ENCODE measurements around the gene PPARG. TPM values are rescaled to one million over a fixed set of nuclear protein-coding genes. Genes with fewer than 3 reads are reported as not detected.
A peak's percentile ranks its signal among the peaks of the same experiment; 100 is the strongest.

Gene PPARG
- polyA plus RNA-seq, 1 experiment = 3.5 TPM

DNA sequence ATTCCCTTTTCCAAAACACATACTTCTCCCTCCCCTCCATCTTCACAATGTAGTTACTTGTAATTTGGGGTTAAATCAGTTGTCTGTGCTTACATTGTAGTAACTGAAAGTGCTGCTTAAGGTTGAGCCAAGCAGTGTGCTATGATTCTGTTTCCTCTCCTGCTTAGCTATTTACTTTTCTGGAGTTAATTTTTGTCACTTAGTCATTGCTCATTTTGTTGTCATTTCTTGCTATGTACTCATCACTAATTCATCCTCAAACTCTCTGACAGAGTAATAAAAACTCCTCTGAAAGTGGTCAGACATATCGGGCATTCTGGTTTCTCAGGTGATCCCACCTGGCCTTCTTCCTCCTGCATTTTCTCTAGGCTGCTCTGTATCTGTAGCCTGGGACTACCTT, 80.7 kb downstream of the PPARG start:
- Histone ChIP-seq H3K36me3 (ENCODE audit: control insufficient read depth, insufficient read depth, low read length) (no peaks in the 10 kb centered on the region), H3K4me3 (ENCODE audit: low read depth, low read length) (no peak overlapping the region), H3K27me3 (ENCODE audit: control insufficient read depth, insufficient read depth, low read length) (no peaks in the 10 kb centered on the region)
- TF ChIP-seq, protein P1, sequence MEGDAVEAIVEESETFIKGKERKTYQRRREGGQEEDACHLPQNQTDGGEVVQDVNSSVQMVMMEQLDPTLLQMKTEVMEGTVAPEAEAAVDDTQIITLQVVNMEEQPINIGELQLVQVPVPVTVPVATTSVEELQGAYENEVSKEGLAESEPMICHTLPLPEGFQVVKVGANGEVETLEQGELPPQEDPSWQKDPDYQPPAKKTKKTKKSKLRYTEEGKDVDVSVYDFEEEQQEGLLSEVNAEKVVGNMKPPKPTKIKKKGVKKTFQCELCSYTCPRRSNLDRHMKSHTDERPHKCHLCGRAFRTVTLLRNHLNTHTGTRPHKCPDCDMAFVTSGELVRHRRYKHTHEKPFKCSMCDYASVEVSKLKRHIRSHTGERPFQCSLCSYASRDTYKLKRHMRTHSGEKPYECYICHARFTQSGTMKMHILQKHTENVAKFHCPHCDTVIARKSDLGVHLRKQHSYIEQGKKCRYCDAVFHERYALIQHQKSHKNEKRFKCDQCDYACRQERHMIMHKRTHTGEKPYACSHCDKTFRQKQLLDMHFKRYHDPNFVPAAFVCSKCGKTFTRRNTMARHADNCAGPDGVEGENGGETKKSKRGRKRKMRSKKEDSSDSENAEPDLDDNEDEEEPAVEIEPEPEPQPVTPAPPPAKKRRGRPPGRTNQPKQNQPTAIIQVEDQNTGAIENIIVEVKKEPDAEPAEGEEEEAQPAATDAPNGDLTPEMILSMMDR (IDR thresholded peaks at IDR 0.05; ENCODE audit: insufficient read depth, low read depth, low read length) = no peak
- DNase-seq (ENCODE audit: low read depth) = no peak
- ChIA-PET CTCF (interaction anchor here (1.0 to 1.1 kb wide), 2 partner anchors 12 to 110 kb away, joined by 3 to 4 read pairs; no protein-coding TSS in a partner anchor), POLR2A (no interaction called here)

DNA sequence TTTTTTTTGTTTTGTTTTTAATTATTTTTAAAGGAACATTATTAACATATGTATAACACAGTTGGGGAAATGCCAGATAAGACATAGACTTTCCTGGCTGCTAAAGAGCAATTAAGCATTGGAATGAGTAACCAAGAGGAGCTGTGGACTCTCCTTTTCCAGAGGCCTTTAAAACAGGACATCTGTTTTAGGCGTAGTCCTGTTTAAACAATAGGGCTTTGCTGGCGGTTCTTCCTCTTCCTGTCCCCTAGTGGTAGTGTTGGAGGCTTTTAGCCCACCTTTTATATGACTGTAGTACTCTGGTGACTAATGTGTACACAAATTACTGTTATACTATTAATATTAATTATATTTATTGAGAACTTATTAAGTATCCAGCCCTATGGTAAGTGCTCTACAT, 81.9 kb downstream of the PPARG start:
- H3K36me3 ChIP-seq (ENCODE audit: control insufficient read depth, insufficient read depth, low read length) = no peaks in the 10 kb centered on the region
- no peak for DNase-seq (ENCODE audit: low read depth)
- H3K4me3 ChIP-seq (ENCODE audit: low read depth, low read length) = no peak overlapping the region
- TF ChIP-seq, protein P1 (IDR thresholded peaks at IDR 0.05; ENCODE audit: insufficient read depth, low read depth, low read length) = peak; percentile 33
- ChIA-PET CTCF (interaction anchor here (0.9 kb wide), 1 partner anchor 109 kb away, joined by 3 read pairs; no protein-coding TSS in a partner anchor), POLR2A (no interaction called here)
- H3K27me3 ChIP-seq (ENCODE audit: control insufficient read depth, insufficient read depth, low read length) = no peaks in the 10 kb centered on the region

DNA sequence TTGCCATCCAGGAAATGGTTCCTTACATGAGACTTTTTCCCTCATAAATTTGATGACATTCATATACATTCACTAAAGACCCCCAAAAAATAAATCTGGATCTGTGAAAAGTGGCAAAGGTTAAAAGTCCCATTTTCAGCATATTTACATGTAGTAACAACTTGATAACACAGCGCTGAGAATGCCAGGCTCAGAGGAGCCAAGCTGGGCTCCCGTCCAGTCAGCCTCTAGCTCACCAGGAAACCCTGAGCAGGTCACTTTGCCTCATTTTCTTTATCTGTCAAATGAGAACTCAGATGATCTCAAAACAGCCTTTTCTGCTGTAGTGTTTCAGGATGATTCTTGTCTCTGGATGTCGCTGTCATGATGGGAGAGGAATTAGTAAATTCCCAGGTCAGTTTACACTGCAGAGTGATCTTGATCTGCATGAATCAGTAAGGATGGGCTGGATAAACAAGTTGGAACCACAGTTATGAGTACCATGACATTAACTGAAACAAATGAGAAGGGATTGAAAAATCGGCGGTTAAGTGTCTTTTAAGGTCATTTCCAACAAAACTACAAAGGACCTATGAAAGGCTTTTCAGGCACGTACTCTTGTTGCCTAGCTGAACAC, 82.8 kb downstream of the PPARG start:
- CTCF ChIA-PET = interaction anchor here (0.6 to 1.4 kb wide), 2 partner anchors 43 to 232 kb away, joined by 4 to 5 read pairs; no protein-coding TSS in a partner anchor
- peak; percentile 48 for DNase-seq (ENCODE audit: low read depth)
- POLR2A ChIA-PET = no interaction called here
- Histone ChIP-seq H3K27me3 (ENCODE audit: control insufficient read depth, insufficient read depth, low read length) (no peaks in the 10 kb centered on the region), H3K4me3 (ENCODE audit: low read depth, low read length) (no peak overlapping the region), H3K36me3 (ENCODE audit: control insufficient read depth, insufficient read depth, low read length) (no peaks in the 10 kb centered on the region)
- TF ChIP-seq, protein P1 (IDR thresholded peaks at IDR 0.05; ENCODE audit: insufficient read depth, low read depth, low read length) = no peak

DNA sequence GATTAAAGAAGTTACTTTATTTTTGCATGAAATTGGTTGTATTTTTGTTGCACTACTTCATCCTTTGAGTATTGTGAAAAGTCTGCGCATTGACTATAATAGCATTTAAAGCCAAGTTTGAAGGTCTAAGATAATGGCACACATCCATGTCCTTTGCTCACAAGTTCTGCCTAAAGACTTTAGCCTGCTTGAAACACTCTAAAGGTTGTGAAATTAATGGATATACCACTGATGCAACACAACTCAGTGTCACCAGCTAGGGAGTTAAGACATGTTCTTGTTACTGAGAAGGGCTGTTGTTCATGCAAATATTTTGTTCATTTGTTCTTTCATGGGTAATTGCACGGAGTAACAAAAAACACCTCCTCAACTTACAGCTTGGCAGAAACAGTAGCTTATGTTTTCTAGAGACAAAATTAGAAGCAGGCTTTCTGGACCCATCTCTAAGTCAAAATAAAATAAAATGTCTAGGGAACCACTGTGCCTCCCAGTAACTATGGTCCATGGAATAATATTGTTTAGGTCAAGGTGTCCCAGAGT, 83.9 kb downstream of the PPARG start:
- DNase-seq (ENCODE audit: low read depth) = no peak
- H3K36me3 ChIP-seq (ENCODE audit: control insufficient read depth, insufficient read depth, low read length) = no peaks in the 10 kb centered on the region
- CTCF ChIA-PET = interaction anchor here (1.4 kb wide), 1 partner anchor 234 kb away, joined by 4 read pairs; no protein-coding TSS in a partner anchor
- no peak overlapping the region for H3K4me3 ChIP-seq (ENCODE audit: low read depth, low read length)
- H3K27me3 ChIP-seq (ENCODE audit: control insufficient read depth, insufficient read depth, low read length) = no peaks in the 10 kb centered on the region
- TF ChIP-seq, protein P1 (IDR thresholded peaks at IDR 0.05; ENCODE audit: insufficient read depth, low read depth, low read length) = no peak
- POLR2A ChIA-PET = no interaction called here

DNA sequence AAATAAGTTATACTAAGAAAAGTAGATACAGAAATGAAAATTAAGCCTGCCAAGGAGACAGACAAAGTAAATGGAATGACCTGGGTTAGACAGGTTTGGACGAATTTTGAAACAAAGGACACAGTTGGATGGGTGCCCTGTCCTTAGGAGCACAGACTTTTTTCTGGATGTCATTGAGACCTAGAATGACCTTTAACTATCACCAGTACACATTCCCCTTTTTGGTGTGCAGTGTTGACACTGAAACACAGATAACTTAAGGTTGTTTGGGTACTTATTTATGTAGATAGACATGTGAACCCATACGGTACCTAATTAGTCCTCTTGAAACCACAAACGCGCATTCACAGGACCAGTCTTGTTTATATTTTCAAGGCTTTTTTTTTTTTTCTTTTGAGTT, 86.7 kb downstream of the PPARG start:
- Histone ChIP-seq H3K36me3 (ENCODE audit: control insufficient read depth, insufficient read depth, low read length) (no peaks in the 10 kb centered on the region), H3K4me3 (ENCODE audit: low read depth, low read length) (no peak overlapping the region), H3K27me3 (ENCODE audit: control insufficient read depth, insufficient read depth, low read length) (no peaks in the 10 kb centered on the region)
- CTCF ChIA-PET = no interaction called here
- no peak for DNase-seq (ENCODE audit: low read depth)
- POLR2A ChIA-PET = no interaction called here
- TF ChIP-seq, protein P1 (IDR thresholded peaks at IDR 0.05; ENCODE audit: insufficient read depth, low read depth, low read length) = no peak

All from BJ (cell line).